CD14-positive monocyte (primary cell): Measurements from ENCODE around the gene FGA. TPM values are rescaled to one million over a fixed set of nuclear protein-coding genes. Genes with fewer than 3 reads are reported as not detected.

Experiments
- DNase-seq, 3 donors: peaks; one replicate each; pipeline ENCODE4 v3.0.0-alpha.2; 2011 to 2022
- H2AFZ ChIP-seq: 2 replicates; pipeline ENCODE4 v1.6.0; 2012; ENCODE audit warnings: mild to moderate bottlenecking, low read depth, low read length, inconsistent platforms; ENCODE audit not compliant: insufficient read depth, poor library complexity, severe bottlenecking
- H3K27ac ChIP-seq, 2 donors: 1 replicate in 1 of 2; 2 replicates in 1 of 2; pipeline ENCODE4 v1.5.1; 2012 to 2013; ENCODE audit warnings: low read length in 2 of 2, control low read depth in 1 of 2, inconsistent platforms in 1 of 2, low read depth in 1 of 2, mild to moderate bottlenecking in 1 of 2
- H3K27me3 ChIP-seq, 2 donors: one replicate each; pipeline versions ENCODE4 v1.6.0 to v1.6.1; 2011 to 2013; ENCODE audit warnings: low read length in 2 of 2; ENCODE audit not compliant: control insufficient read depth in 2 of 2, insufficient read depth in 2 of 2
- H3K36me3 ChIP-seq, 2 donors: replicated peaks in 1 of 2; 1 replicate in 1 of 2; 2 replicates in 1 of 2; pipeline versions ENCODE4 v1.5.1 to v1.6.1; 2012 to 2013; ENCODE audit warnings: low read length in 2 of 2, control low read depth in 1 of 2, inconsistent platforms in 1 of 2, mild to moderate bottlenecking in 1 of 2; ENCODE audit not compliant: insufficient read depth in 2 of 2, control insufficient read depth in 1 of 2
- H3K4me1 ChIP-seq, 2 donors: 1 replicate in 1 of 2; 2 replicates in 1 of 2; pipeline versions ENCODE4 v1.5.1 to v1.6.1; 2012 to 2013; ENCODE audit warnings: low read length in 2 of 2, control low read depth in 1 of 2, inconsistent platforms in 1 of 2, mild to moderate bottlenecking in 1 of 2, moderate library complexity in 1 of 2; ENCODE audit not compliant: insufficient read depth in 2 of 2, control insufficient read depth in 1 of 2
- H3K4me2 ChIP-seq: replicated peaks from 2 replicates; pipeline ENCODE3; 2012; ENCODE audit warnings: low read length, moderate library complexity, mild to moderate bottlenecking; ENCODE audit not compliant: poor library complexity, severe bottlenecking; ENCODE audit errors: extremely low read depth
- H3K4me3 ChIP-seq, 3 experiments: fragments of 200-600 bp in 1 of 3; sonication (generic) in 1 of 3; replicated peaks in 1 of 3; 1 replicate in 2 of 3; 2 replicates in 1 of 3; pipeline ENCODE4 v1.5.1; 2011 to 2013; ENCODE audit warnings: low read length in 3 of 3, mild to moderate bottlenecking in 3 of 3, control low read depth in 2 of 3, low read depth in 2 of 3, inconsistent platforms in 1 of 3, moderate library complexity in 1 of 3
- H3K79me2 ChIP-seq: 2 replicates; pipeline ENCODE4 v1.6.0; 2012; ENCODE audit warnings: mild to moderate bottlenecking, control low read depth, inconsistent platforms, low read length, moderate library complexity; ENCODE audit not compliant: insufficient read depth
- H3K9ac ChIP-seq: 2 replicates; pipeline ENCODE4 v1.6.0; 2017; ENCODE audit warnings: low read length, mild to moderate bottlenecking; ENCODE audit not compliant: insufficient read depth, poor library complexity, severe bottlenecking
- H3K9me3 ChIP-seq, 2 donors: replicated peaks in 1 of 2; 1 replicate in 1 of 2; 2 replicates in 1 of 2; pipeline versions ENCODE4 v1.5.1 to v1.6.1; 2012 to 2013; ENCODE audit warnings: low read length in 2 of 2, control low read depth in 1 of 2; ENCODE audit not compliant: control insufficient read depth in 1 of 2, insufficient read depth in 1 of 2
- H4K20me1 ChIP-seq: 2 replicates; pipeline ENCODE4 v1.6.0; 2012; ENCODE audit warnings: mild to moderate bottlenecking, low read length, control low read depth, moderate library complexity; ENCODE audit not compliant: insufficient read depth
- H3K27ac Mint-ChIP-seq, 7 donors: one replicate each; pipeline ENCODE4 v1.8.0; 2020; ENCODE audit warnings: mild to moderate bottlenecking in 7 of 7, mixed read lengths in 7 of 7, moderate library complexity in 6 of 7, inconsistent platforms in 2 of 7
- H3K27me3 Mint-ChIP-seq, 3 donors: one replicate each; pipeline ENCODE4 v1.8.0; 2021 to 2022; ENCODE audit warnings: low read depth in 3 of 3, mild to moderate bottlenecking in 3 of 3, mixed read lengths in 3 of 3, moderate library complexity in 3 of 3, inconsistent platforms in 1 of 3
- H3K36me3 Mint-ChIP-seq, 2 donors: one replicate each; pipeline ENCODE4 v1.8.0; 2020; ENCODE audit warnings: mixed read lengths in 2 of 2, inconsistent platforms in 1 of 2, mild to moderate bottlenecking in 1 of 2
- H3K4me1 Mint-ChIP-seq: one replicate; pipeline ENCODE4 v1.8.0; 2020; ENCODE audit warnings: mild to moderate bottlenecking, mixed read lengths
- H3K4me3 Mint-ChIP-seq, 2 donors: one replicate each; pipeline ENCODE4 v1.8.0; 2020; ENCODE audit warnings: mild to moderate bottlenecking in 2 of 2, mixed read lengths in 2 of 2, moderate library complexity in 1 of 2
- H3K9me3 Mint-ChIP-seq, 7 donors: one replicate each; pipeline ENCODE4 v1.8.0; 2020 to 2022; ENCODE audit warnings: mixed read lengths in 7 of 7, mild to moderate bottlenecking in 6 of 7, moderate library complexity in 6 of 7, inconsistent platforms in 2 of 7
- WGBS: methylation state at CpG from one replicate; pipeline ENCODE4 v1.1.5; 2013; ENCODE audit warnings: missing lambda C conversion rate; ENCODE audit not compliant: insufficient coverage; 5-methylcytosine and 5-hydroxymethylcytosine counted together
- intact Hi-C, 2 donors: fragments of 100-400 bp; cut with micrococcal nuclease; formaldehyde crosslinking; loops; one replicate each; pipeline versions ENCODE4 v1.15.0 to v1.15.1; 2023
- polyA plus RNA-seq, 3 donors: library from polyadenylated mRNA; depleted of rRNA in 1 of 3; unstranded in 2 of 3; stranded (reverse) in 1 of 3; fragments of 300-500 nt in 2 of 3; fragments of >200 nt in 1 of 3; fragmentation: Illumina TruSeq in 2 of 3; gene quantifications; 1 replicate in 2 of 3; 2 replicates in 1 of 3; pipeline ENCODE4 v1.2.3, GENCODE V29; 2012 to 2021
- TF ChIP-seq, protein P1 (sequence below): fragments of 200-600 bp; IDR thresholded peaks from one replicate; pipeline ENCODE4 v1.8.0; 2022; ENCODE audit warnings: antibody characterized with exemption, mild to moderate bottlenecking

Gene FGA
- polyA plus RNA-seq, 3 donors, result not detected

- no CpG with 5 or more reads among the region's 3 CpGs for whole genome bisulfite sequencing
- H3K4me1 ChIP-seq, result no peaks in the 10 kb centered on the region
Observed at GRCh38 chr4:154583230-154583629, 7.3 kb downstream of the FGA start.

GRCh38 chr4:154582723-154583122 is 7.8 kb downstream of the FGA start:
- no peaks in the 10 kb centered on the region for H3K4me1 Mint-ChIP-seq
- Histone ChIP-seq H3K4me1 (no peaks in the 10 kb centered on the region), H3K4me2 (no peak overlapping the region), H3K9me3 (no peaks in the 10 kb centered on the region), H4K20me1 (no peaks in the 10 kb centered on the region), H2AFZ (no peak overlapping the region), H3K36me3 (no peaks in the 10 kb centered on the region), H3K27me3 (no peaks in the 10 kb centered on the region), H3K79me2 (no peaks in the 10 kb centered on the region), H3K27ac (no peak overlapping the region), H3K4me3 (no peak overlapping the region), H3K9ac (no peak overlapping the region)
- no peak overlapping the region for H3K4me3 Mint-ChIP-seq
- no peak for DNase-seq
- intact Hi-C loops, result no loop called here
- H3K27ac Mint-ChIP-seq, result no peak overlapping the region
- H3K9me3 Mint-ChIP-seq, result no peaks in the 10 kb centered on the region
- TF ChIP-seq, protein P1, sequence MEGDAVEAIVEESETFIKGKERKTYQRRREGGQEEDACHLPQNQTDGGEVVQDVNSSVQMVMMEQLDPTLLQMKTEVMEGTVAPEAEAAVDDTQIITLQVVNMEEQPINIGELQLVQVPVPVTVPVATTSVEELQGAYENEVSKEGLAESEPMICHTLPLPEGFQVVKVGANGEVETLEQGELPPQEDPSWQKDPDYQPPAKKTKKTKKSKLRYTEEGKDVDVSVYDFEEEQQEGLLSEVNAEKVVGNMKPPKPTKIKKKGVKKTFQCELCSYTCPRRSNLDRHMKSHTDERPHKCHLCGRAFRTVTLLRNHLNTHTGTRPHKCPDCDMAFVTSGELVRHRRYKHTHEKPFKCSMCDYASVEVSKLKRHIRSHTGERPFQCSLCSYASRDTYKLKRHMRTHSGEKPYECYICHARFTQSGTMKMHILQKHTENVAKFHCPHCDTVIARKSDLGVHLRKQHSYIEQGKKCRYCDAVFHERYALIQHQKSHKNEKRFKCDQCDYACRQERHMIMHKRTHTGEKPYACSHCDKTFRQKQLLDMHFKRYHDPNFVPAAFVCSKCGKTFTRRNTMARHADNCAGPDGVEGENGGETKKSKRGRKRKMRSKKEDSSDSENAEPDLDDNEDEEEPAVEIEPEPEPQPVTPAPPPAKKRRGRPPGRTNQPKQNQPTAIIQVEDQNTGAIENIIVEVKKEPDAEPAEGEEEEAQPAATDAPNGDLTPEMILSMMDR, result no peak
- H3K27me3 Mint-ChIP-seq, result peaks cover 2 to 7% (median 4%) of the 10 kb centered on the region in 3 donors
- WGBS, result no CpG with 5 or more reads among the region's 2 CpGs
- H3K36me3 Mint-ChIP-seq, result no peaks in the 10 kb centered on the region

More at GRCh38 chr4:154583230-154583629, 7.3 kb downstream of the FGA start:
- no peaks in the 10 kb centered on the region for H3K9me3 Mint-ChIP-seq
- TF ChIP-seq, protein P1, result no peak
- H3K27me3 ChIP-seq, result no peaks in the 10 kb centered on the region
- DNase-seq, result no peak
- no peak overlapping the region for H3K9ac ChIP-seq
- H3K79me2 ChIP-seq, result no peaks in the 10 kb centered on the region
- no peaks in the 10 kb centered on the region for H3K36me3 ChIP-seq
- H3K4me2 ChIP-seq, result no peak overlapping the region
- no peaks in the 10 kb centered on the region for H4K20me1 ChIP-seq
- no peaks in the 10 kb centered on the region for H3K4me1 Mint-ChIP-seq
- H3K4me3 Mint-ChIP-seq, result no peak overlapping the region
- no peak overlapping the region for H3K4me3 ChIP-seq
- H2AFZ ChIP-seq, result no peak overlapping the region
- intact Hi-C loops, result no loop called here
- H3K27me3 Mint-ChIP-seq, result peaks cover 2 to 7% (median 4%) of the 10 kb centered on the region in 3 donors
- H3K27ac ChIP-seq, result no peak overlapping the region
- no peaks in the 10 kb centered on the region for H3K36me3 Mint-ChIP-seq
- H3K27ac Mint-ChIP-seq, result no peak overlapping the region
- H3K9me3 ChIP-seq, result no peaks in the 10 kb centered on the region
